HepG2 (cell line): ENCODE measurements around the gene CTLA4. TPM values are rescaled to one million over a fixed set of nuclear protein-coding genes. Genes with fewer than 3 reads are reported as not detected.

Experiments used
- ATAC-seq: fragments of 200-7000 bp; cut with Tn5 transposase; 3 replicates; pipeline ENCODE4 v1.9.1; 2020; ENCODE audit warnings: mild to moderate bottlenecking, moderate library complexity
- BruUV-seq: library from RNA; stranded (reverse); fragments of 400-500 nt; replicated peaks from 2 replicates; lab custom pipeline; 2021; lab: Mats Ljungman, UMichigan
- CTCF ChIA-PET: fragments of 300-600 bp; formaldehyde crosslinking; extraction: SDS; loops from one replicate; lab custom pipeline; 2021; ENCODE audit warnings: low total read pairs, inconsistent platforms, low intra/inter-chr PET ratio; lab: Yijun Ruan, JAX
- POLR2A ChIA-PET: fragments of 350-600 bp; sonication (Branson Sonifier 250); formaldehyde crosslinking; loops from one replicate; lab custom pipeline; 2020; ENCODE audit warnings: antibody characterized with exemption, inconsistent platforms; lab: Yijun Ruan, JAX
- DNase-seq: peaks from one replicate; pipeline ENCODE4 v3.0.0-alpha.2; 2015; ENCODE audit warnings: low spot score
- FAIRE-seq: peaks from 3 replicates; lab custom pipeline; 2011; peaks lifted over from hg19 to GRCh38; lab: Jason Lieb, UNC
- H2AFZ ChIP-seq: one replicate; pipeline ENCODE4 v1.6.1; 2011; ENCODE audit warnings: low read length, inconsistent platforms
- H3K27ac ChIP-seq: fragments of 300-600 bp; 3 replicates; pipeline ENCODE4 v1.8.0; 2011; ENCODE audit warnings: mixed run types, mild to moderate bottlenecking, mixed read lengths, low read length, inconsistent platforms; ENCODE audit not compliant: insufficient read depth; ENCODE audit errors: extremely low read length
- H3K27me3 ChIP-seq, 2 experiments: fragments of 200-600 bp in 1 of 2; 2 replicates in 1 of 2; 3 replicates in 1 of 2; pipeline versions ENCODE4 v1.6.0 to v1.8.0; 2011; ENCODE audit warnings: low read length in 2 of 2, mild to moderate bottlenecking in 2 of 2, moderate library complexity in 2 of 2, inconsistent platforms in 1 of 2; ENCODE audit not compliant: insufficient read depth in 2 of 2, control insufficient read depth in 1 of 2
- H3K36me3 ChIP-seq, 2 experiments: fragments of 200-600 bp in 1 of 2; replicated peaks in 1 of 2; 2 replicates in 1 of 2; 3 replicates in 1 of 2; pipeline versions ENCODE4 v1.5.1 to v1.8.0; 2011; ENCODE audit warnings: low read length in 2 of 2, inconsistent platforms in 1 of 2; ENCODE audit not compliant: insufficient read depth in 2 of 2, control insufficient read depth in 1 of 2
- H3K4me1 ChIP-seq: 2 replicates; pipeline ENCODE4 v1.5.1; 2012; ENCODE audit warnings: low read length, inconsistent platforms; ENCODE audit not compliant: insufficient read depth
- H3K4me2 ChIP-seq: 2 replicates; pipeline ENCODE4 v1.6.0; 2011; ENCODE audit warnings: low read depth, low read length, inconsistent platforms
- H3K4me3 ChIP-seq, 3 experiments: fragments of 200-600 bp in 1 of 3; sonication (generic), shearing (Covaris generic) in 1 of 3; replicated peaks in 1 of 3; 2 replicates each; pipeline ENCODE4 v1.5.1; 2011 to 2016; ENCODE audit warnings: low read length in 3 of 3, inconsistent platforms in 2 of 3, low read depth in 2 of 3, mild to moderate bottlenecking in 2 of 3, control low read depth in 1 of 3, mixed read lengths in 1 of 3; ENCODE audit not compliant: insufficient read depth in 1 of 3
- H3K79me2 ChIP-seq: one replicate; pipeline ENCODE4 v1.6.1; 2011; ENCODE audit warnings: low read length, inconsistent platforms; ENCODE audit not compliant: insufficient read depth
- H3K9ac ChIP-seq: 2 replicates; pipeline ENCODE4 v1.6.0; 2011; ENCODE audit warnings: mild to moderate bottlenecking, low read depth, low read length, inconsistent platforms; ENCODE audit not compliant: insufficient read depth
- H3K9me3 ChIP-seq: 2 replicates; pipeline ENCODE4 v1.5.1; 2012; ENCODE audit warnings: mild to moderate bottlenecking, low read length
- H4K20me1 ChIP-seq: 2 replicates; pipeline ENCODE4 v1.6.0; 2011; ENCODE audit warnings: inconsistent platforms, mild to moderate bottlenecking, low read length, moderate library complexity; ENCODE audit not compliant: insufficient read depth
- AGO2 ChIP-seq: fragments of 200-400 bp; formaldehyde crosslinking; optimal IDR thresholded peaks from 2 replicates; pipeline ENCODE3; 2017; ENCODE audit warnings: mild to moderate bottlenecking, low read depth, low read length, moderate library complexity
- BCL3 ChIP-seq: sonication (generic); formaldehyde crosslinking; IDR thresholded peaks from 2 replicates; pipeline ENCODE4 v1.5.1; 2020; ENCODE audit warnings: mild to moderate bottlenecking, missing genetic modification reagents, moderate library complexity
- DNMT3B ChIP-seq: conservative IDR thresholded peaks from 2 replicates; pipeline ENCODE4 v1.6.1; 2016; ENCODE audit warnings: missing biosample characterization, control low read depth
- HCFC1 ChIP-seq: fragments of 150-350 bp; IDR thresholded peaks from 2 replicates; pipeline ENCODE4 v1.6.1; 2014; ENCODE audit warnings: low read depth, low read length
- HMG20B ChIP-seq: conservative IDR thresholded peaks from 2 replicates; pipeline ENCODE4 v1.6.1; 2016; ENCODE audit warnings: missing genetic modification reagents, missing compliant biosample characterization
- HNRNPK ChIP-seq: fragments of 200-400 bp; formaldehyde crosslinking; IDR thresholded peaks from 2 replicates; pipeline ENCODE4 v1.6.1; 2018; ENCODE audit warnings: low read length, low read depth, moderate library complexity, mild to moderate bottlenecking; ENCODE audit not compliant: poor library complexity, severe bottlenecking
- POGK ChIP-seq: sonication (generic); formaldehyde crosslinking; conservative IDR thresholded peaks from 2 replicates; pipeline ENCODE4 v1.8.0; 2022; ENCODE audit warnings: mild to moderate bottlenecking, moderate library complexity, missing genetic modification reagents
- RXRB ChIP-seq: IDR thresholded peaks from 2 replicates; pipeline ENCODE4 v1.6.1; 2016; ENCODE audit warnings: borderline replicate concordance, missing genetic modification reagents, missing compliant biosample characterization
- ZKSCAN8 ChIP-seq: IDR thresholded peaks from 2 replicates; pipeline ENCODE4 v1.6.1; 2016; ENCODE audit warnings: borderline replicate concordance, missing genetic modification reagents, missing compliant biosample characterization
- ZNF354B ChIP-seq: sonication (generic); formaldehyde crosslinking; IDR thresholded peaks from 2 replicates; pipeline ENCODE4 v1.8.0; 2022; ENCODE audit warnings: mild to moderate bottlenecking, missing genetic modification reagents
- ZNF580 ChIP-seq: IDR thresholded peaks from 2 replicates; pipeline ENCODE4 v1.6.1; 2016; ENCODE audit warnings: low read depth, borderline replicate concordance
- WGBS: methylation state at CpG from one replicate; pipeline ENCODE4 v1.1.6; 2017; ENCODE audit warnings: low lambda C conversion rate; 5-methylcytosine and 5-hydroxymethylcytosine counted together
- in situ Hi-C: cut with HindIII; loops from 2 replicates; pipeline ENCODE4 v1.10.0; 2017; ENCODE audit warnings: low pct_unique_long_range_greater_than_20kb; ENCODE audit not compliant: extremely low pct_ligation_motif_present
- intact Hi-C: fragments of 100-400 bp; cut with micrococcal nuclease; formaldehyde crosslinking; loops from one replicate; pipeline ENCODE4 v1.10.0; 2022; ENCODE audit not compliant: unreplicated experiment
- polyA plus RNA-seq, 8 experiments: library from polyadenylated mRNA; depleted of rRNA in 3 of 8; stranded (reverse) in 7 of 8; unstranded in 1 of 8; fragments of >200 nt; fragmentation: Illumina TruSeq in 4 of 8; extraction: Trizol in 4 of 8; gene quantifications; 2 replicates each; pipeline versions ENCODE4 v1.2.1 to v1.2.3, GENCODE V29; 2011 to 2016; ENCODE audit warnings: low read depth in 4 of 8, missing spikeins in 1 of 8, mixed read lengths in 1 of 8; ENCODE audit not compliant: insufficient read depth in 1 of 8
- total RNA-seq, 5 experiments: library from RNA; depleted of rRNA; stranded (reverse); fragments of >200 nt; fragmentation: Illumina TruSeq; extraction: Trizol; gene quantifications; 2 replicates each; pipeline ENCODE4 v1.2.3, GENCODE V29; 2016; ENCODE audit warnings: low read depth in 1 of 5
- TF ChIP-seq, protein P1 (sequence below): sonication (generic); formaldehyde crosslinking; IDR thresholded peaks from 2 replicates; pipeline ENCODE4 v1.4.0; 2020; ENCODE audit warnings: missing genetic modification reagents
- TF ChIP-seq, protein P2 (sequence below): sonication (generic); formaldehyde crosslinking; IDR thresholded peaks from 2 replicates; pipeline ENCODE4 v1.5.1; 2020; ENCODE audit warnings: missing genetic modification reagents, mild to moderate bottlenecking, borderline replicate concordance

The CTLA4 gene
- total and polyA plus RNA-seq, 2 of the 13 experiments (the other 11 are each of a cell fraction or from before 2014, with no cell fraction given), result 0.16 TPM; not detected in 1

DNA sequence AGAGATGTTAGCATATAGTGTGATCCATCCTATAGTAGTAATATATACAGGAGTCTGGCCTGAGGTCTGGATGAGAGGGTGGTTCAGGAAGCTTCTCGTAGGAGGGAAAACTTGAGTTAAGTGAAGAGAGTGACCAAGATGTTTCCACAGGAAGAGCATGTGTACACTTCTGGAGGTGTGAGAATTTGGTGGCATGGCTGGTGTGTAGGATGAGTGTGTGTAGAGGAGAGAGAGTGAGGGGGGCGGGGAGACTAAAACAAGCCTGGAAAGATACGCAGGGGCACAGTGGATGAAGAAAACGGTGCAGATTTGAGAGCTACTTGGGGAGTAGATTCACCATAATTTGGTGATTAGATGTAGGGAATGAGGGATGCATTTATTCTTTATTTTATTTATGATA lies 43.5 kb upstream of the CTLA4 start:
- no peaks in the 10 kb centered on the region for H3K27me3 ChIP-seq
- H3K4me3 ChIP-seq, result no peak overlapping the region
- no peak for DNase-seq
- no peak for TF ChIP-seq ZNF354B (CRISPR knock-in tag)
- TF ChIP-seq ZNF580 (CRISPR knock-in tag), result no peak
- TF ChIP-seq BCL3, result no peak
- BruUV-seq, result no TSS peak
- in situ Hi-C loops (loop anchor here (25.0 kb wide), 2 partner anchors 987 to 1237 kb away; no protein-coding TSS in a partner anchor), intact Hi-C loops (no loop called here)
- ChIA-PET POLR2A (no interaction called here), CTCF (no interaction called here)
- H3K9me3 ChIP-seq, result no peaks in the 10 kb centered on the region
- peaks cover 20% of the 10 kb centered on the region for H3K4me1 ChIP-seq
- no peak overlapping the region for H3K9ac ChIP-seq
- no peak for ATAC-seq
- 55% methylated on average over 4 of the region's 4 CpGs for WGBS
- H3K36me3 ChIP-seq, result no peaks in the 10 kb centered on the region
- H4K20me1 ChIP-seq, result no peaks in the 10 kb centered on the region
- no peak overlapping the region for H3K4me2 ChIP-seq
- no peak overlapping the region for H3K27ac ChIP-seq
- no peak overlapping the region for H2AFZ ChIP-seq
- FAIRE-seq, result no peak
- no peaks in the 10 kb centered on the region for H3K79me2 ChIP-seq

DNA sequence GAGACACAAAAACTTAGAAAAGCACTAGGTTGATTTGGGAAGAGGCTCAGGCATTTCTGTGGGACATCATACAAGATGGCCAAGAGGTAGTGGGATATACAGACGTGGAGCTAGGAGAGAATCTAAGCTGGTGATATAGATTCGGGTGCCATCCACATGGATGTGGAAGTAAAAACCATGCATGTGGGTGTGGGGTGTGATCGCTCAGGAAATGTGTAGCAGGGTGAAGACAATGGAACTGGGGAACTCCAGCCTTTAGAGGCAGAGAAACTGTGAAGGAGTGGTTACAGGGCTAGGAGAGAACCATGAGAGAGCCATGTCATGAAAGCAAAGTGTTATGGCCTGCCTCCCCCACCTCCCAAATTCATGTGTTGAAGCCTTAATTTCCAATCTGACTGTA lies 43.0 kb upstream of the CTLA4 start:
- DNase-seq, result no peak
- no peak overlapping the region for H3K4me2 ChIP-seq
- no peak overlapping the region for H3K27ac ChIP-seq
- POLR2A ChIA-PET, result no interaction called here
- no peaks in the 10 kb centered on the region for H3K79me2 ChIP-seq
- H3K27me3 ChIP-seq, result no peaks in the 10 kb centered on the region
- no peak overlapping the region for H3K4me3 ChIP-seq
- no peak overlapping the region for H2AFZ ChIP-seq
- no peak overlapping the region for H3K9ac ChIP-seq
- no peak for FAIRE-seq
- WGBS, result 52% methylated on average over 3 of the region's 3 CpGs
- in situ Hi-C loops, result loop anchor here (25.0 kb wide), 2 partner anchors 987 to 1237 kb away; no protein-coding TSS in a partner anchor
- ATAC-seq, result no peak
- no peaks in the 10 kb centered on the region for H3K9me3 ChIP-seq
- H3K4me1 ChIP-seq, result peaks cover 15% of the 10 kb centered on the region
- H4K20me1 ChIP-seq, result no peaks in the 10 kb centered on the region
- BruUV-seq, result no TSS peak
- CTCF ChIA-PET, result no interaction called here
- no peaks in the 10 kb centered on the region for H3K36me3 ChIP-seq
- intact Hi-C loops, result no loop called here
- TF ChIP-seq ZKSCAN8 (CRISPR knock-in tag), result no peak
- no peak for TF ChIP-seq DNMT3B (CRISPR knock-in tag)
- TF ChIP-seq AGO2, result no peak
- TF ChIP-seq, protein P1, sequence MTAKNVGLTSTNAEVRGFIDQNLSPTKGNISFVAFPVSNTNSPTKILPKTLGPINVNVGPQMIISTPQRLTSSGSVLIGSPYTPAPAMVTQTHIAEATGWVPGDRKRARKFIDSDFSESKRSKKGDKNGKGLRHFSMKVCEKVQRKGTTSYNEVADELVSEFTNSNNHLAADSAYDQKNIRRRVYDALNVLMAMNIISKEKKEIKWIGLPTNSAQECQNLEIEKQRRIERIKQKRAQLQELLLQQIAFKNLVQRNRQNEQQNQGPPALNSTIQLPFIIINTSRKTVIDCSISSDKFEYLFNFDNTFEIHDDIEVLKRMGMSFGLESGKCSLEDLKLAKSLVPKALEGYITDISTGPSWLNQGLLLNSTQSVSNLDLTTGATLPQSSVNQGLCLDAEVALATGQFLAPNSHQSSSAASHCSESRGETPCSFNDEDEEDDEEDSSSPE, result no peak
- no peak for TF ChIP-seq HNRNPK
- no peak for TF ChIP-seq HCFC1
- no peak for TF ChIP-seq RXRB (CRISPR knock-in tag)
- TF ChIP-seq HMG20B (CRISPR knock-in tag), result no peak
- TF ChIP-seq POGK, result no peak
- TF ChIP-seq, protein P2, sequence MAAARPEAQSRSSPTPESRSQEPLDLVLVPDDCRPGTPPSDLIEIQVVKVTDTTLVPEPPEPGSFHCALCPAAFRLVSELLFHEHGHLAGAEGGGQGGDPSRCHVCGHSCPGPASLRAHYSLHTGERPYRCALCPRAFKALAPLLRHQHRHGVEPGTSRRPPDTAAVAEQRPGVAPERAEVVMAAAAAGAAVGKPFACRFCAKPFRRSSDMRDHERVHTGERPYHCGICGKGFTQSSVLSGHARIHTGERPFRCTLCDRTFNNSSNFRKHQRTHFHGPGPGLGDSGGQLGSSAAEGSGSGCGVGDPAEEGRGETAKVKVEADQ (CRISPR knock-in tag), result no peak
